Measurements from ENCODE around the gene SLC16A12.
A peak's percentile ranks its signal among the peaks of the same experiment; 100 is the strongest.

DNA sequence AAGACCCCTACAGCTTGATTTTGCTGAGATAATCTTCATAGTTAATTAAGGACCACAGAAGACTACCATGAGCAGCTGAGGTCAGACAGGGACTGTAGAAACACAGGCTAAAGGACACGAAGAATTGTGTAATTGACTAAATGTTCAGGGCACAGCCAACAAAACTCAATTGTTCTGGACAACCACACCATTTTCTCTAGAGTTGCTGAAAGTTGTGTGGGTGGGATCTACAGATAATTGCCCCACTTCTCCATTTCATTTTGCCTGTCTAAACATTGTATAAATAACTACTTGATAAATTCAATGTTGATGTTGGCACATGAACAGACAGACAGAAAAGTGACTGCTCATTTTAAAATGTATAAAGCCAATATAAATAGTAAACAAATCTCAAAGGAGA lies 39.0 kb upstream of the SLC16A12 start:
- TF ChIP-seq, protein P1, sequence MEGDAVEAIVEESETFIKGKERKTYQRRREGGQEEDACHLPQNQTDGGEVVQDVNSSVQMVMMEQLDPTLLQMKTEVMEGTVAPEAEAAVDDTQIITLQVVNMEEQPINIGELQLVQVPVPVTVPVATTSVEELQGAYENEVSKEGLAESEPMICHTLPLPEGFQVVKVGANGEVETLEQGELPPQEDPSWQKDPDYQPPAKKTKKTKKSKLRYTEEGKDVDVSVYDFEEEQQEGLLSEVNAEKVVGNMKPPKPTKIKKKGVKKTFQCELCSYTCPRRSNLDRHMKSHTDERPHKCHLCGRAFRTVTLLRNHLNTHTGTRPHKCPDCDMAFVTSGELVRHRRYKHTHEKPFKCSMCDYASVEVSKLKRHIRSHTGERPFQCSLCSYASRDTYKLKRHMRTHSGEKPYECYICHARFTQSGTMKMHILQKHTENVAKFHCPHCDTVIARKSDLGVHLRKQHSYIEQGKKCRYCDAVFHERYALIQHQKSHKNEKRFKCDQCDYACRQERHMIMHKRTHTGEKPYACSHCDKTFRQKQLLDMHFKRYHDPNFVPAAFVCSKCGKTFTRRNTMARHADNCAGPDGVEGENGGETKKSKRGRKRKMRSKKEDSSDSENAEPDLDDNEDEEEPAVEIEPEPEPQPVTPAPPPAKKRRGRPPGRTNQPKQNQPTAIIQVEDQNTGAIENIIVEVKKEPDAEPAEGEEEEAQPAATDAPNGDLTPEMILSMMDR (IDR thresholded peaks at IDR 0.05; ENCODE audit: low read depth, low read length, missing input control), result no peak
- TF ChIP-seq YY1 (IDR thresholded peaks at IDR 0.05), result peak; percentile 36
- no peak for TF ChIP-seq GABPA (IDR thresholded peaks at IDR 0.05 in 1 of 2, conservative IDR thresholded peaks at IDR 0.05 in 1 of 2)
- TF ChIP-seq HNF4G (IDR thresholded peaks at IDR 0.05), result no peak
- TF ChIP-seq, protein P2, sequence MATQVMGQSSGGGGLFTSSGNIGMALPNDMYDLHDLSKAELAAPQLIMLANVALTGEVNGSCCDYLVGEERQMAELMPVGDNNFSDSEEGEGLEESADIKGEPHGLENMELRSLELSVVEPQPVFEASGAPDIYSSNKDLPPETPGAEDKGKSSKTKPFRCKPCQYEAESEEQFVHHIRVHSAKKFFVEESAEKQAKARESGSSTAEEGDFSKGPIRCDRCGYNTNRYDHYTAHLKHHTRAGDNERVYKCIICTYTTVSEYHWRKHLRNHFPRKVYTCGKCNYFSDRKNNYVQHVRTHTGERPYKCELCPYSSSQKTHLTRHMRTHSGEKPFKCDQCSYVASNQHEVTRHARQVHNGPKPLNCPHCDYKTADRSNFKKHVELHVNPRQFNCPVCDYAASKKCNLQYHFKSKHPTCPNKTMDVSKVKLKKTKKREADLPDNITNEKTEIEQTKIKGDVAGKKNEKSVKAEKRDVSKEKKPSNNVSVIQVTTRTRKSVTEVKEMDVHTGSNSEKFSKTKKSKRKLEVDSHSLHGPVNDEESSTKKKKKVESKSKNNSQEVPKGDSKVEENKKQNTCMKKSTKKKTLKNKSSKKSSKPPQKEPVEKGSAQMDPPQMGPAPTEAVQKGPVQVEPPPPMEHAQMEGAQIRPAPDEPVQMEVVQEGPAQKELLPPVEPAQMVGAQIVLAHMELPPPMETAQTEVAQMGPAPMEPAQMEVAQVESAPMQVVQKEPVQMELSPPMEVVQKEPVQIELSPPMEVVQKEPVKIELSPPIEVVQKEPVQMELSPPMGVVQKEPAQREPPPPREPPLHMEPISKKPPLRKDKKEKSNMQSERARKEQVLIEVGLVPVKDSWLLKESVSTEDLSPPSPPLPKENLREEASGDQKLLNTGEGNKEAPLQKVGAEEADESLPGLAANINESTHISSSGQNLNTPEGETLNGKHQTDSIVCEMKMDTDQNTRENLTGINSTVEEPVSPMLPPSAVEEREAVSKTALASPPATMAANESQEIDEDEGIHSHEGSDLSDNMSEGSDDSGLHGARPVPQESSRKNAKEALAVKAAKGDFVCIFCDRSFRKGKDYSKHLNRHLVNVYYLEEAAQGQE (IDR thresholded peaks at IDR 0.05), result peak; percentile 14
- peak in 1 of 2 donors; percentile 29 for TF ChIP-seq RAD21 (IDR thresholded peaks at IDR 0.05)
- no peak for TF ChIP-seq EGR1 (IDR thresholded peaks at IDR 0.05; ENCODE audit: low read depth in 2 of 2)
- no peak for TF ChIP-seq FOXA1 (IDR thresholded peaks at IDR 0.05)

Measured in liver (tissue), 3 donors.